Measurements from ENCODE around the gene INSIG2.

GRCh38 chr2:118103951-118104940, 16.0 kb downstream of the INSIG2 start:
- TF ChIP-seq CTCF (IDR thresholded peaks at IDR 0.05) (no peak), EP300 (IDR thresholded peaks at IDR 0.05) (no peak), POLR2A (IDR thresholded peaks at IDR 0.05) (no peak)
